Measurements from ENCODE around the gene FGL2. TPM values are rescaled to one million over a fixed set of nuclear protein-coding genes. Genes with fewer than 3 reads are reported as not detected.
"Not testable (repeated sequence)": the region's sequence is repeated elsewhere in the genome, so short reads cannot be mapped to it uniquely, and the experiment has no call there.

Gene FGL2
- total RNA-seq, 2 experiments from 2014 or later, result 0.06 to 0.72 TPM

GRCh38 chr7:77174418-77174817, 25.2 kb downstream of the FGL2 start:
- H3K79me2 ChIP-seq (ENCODE audit: insufficient read depth, low read depth, low read length); intact Hi-C loops (cut with micrococcal nuclease; ENCODE audit: unreplicated experiment); CTCF ChIA-PET (ENCODE audit: unreplicated experiment); DNase-seq (ENCODE audit: low spot score); H3K27ac ChIP-seq (ENCODE audit: low read depth, low read length, poor library complexity, severe bottlenecking); H3K36me3 ChIP-seq (ENCODE audit: insufficient read depth, low read length); POLR2A ChIA-PET; BruUV-seq (replicated peaks); H2AFZ ChIP-seq (ENCODE audit: low read length); H3K4me2 ChIP-seq (ENCODE audit: low read length); H3K9me2 ChIP-seq (ENCODE audit: insufficient read depth, low read length); H3K9me3 ChIP-seq (ENCODE audit: low read length); H3K4me3 ChIP-seq (ENCODE audit: low read depth, low read length, poor library complexity, severe bottlenecking); H3K4me1 ChIP-seq (ENCODE audit: insufficient read depth, low read length, poor library complexity, severe bottlenecking); H4K20me1 ChIP-seq (ENCODE audit: insufficient read depth, low read length): not testable (repeated sequence)

- H3K36me3 ChIP-seq (ENCODE audit: insufficient read depth, low read length); DNase-seq (ENCODE audit: low spot score); CTCF ChIA-PET (ENCODE audit: unreplicated experiment); H3K9me2 ChIP-seq (ENCODE audit: insufficient read depth, low read length); H3K27ac ChIP-seq (ENCODE audit: low read depth, low read length, poor library complexity, severe bottlenecking); H3K9me3 ChIP-seq (ENCODE audit: low read length); H4K20me1 ChIP-seq (ENCODE audit: insufficient read depth, low read length); H2AFZ ChIP-seq (ENCODE audit: low read length); BruUV-seq (replicated peaks); H3K4me3 ChIP-seq (ENCODE audit: low read depth, low read length, poor library complexity, severe bottlenecking); intact Hi-C loops (cut with micrococcal nuclease; ENCODE audit: unreplicated experiment); H3K79me2 ChIP-seq (ENCODE audit: insufficient read depth, low read depth, low read length); H3K4me2 ChIP-seq (ENCODE audit: low read length); POLR2A ChIA-PET; H3K4me1 ChIP-seq (ENCODE audit: insufficient read depth, low read length, poor library complexity, severe bottlenecking): not testable (repeated sequence)
Measured at GRCh38 chr7:77172437-77173172, 27.0 kb downstream of the FGL2 start.

GRCh38 chr7:77171073-77171472, 28.5 kb downstream of the FGL2 start:
- BruUV-seq (replicated peaks); H3K4me2 ChIP-seq (ENCODE audit: low read length); H3K9me2 ChIP-seq (ENCODE audit: insufficient read depth, low read length); intact Hi-C loops (cut with micrococcal nuclease; ENCODE audit: unreplicated experiment); H3K27ac ChIP-seq (ENCODE audit: low read depth, low read length, poor library complexity, severe bottlenecking); H3K36me3 ChIP-seq (ENCODE audit: insufficient read depth, low read length); DNase-seq (ENCODE audit: low spot score); H3K4me1 ChIP-seq (ENCODE audit: insufficient read depth, low read length, poor library complexity, severe bottlenecking); H3K79me2 ChIP-seq (ENCODE audit: insufficient read depth, low read depth, low read length); POLR2A ChIA-PET; H3K4me3 ChIP-seq (ENCODE audit: low read depth, low read length, poor library complexity, severe bottlenecking); H3K9me3 ChIP-seq (ENCODE audit: low read length); H2AFZ ChIP-seq (ENCODE audit: low read length); CTCF ChIA-PET (ENCODE audit: unreplicated experiment); H4K20me1 ChIP-seq (ENCODE audit: insufficient read depth, low read length): not testable (repeated sequence)

GRCh38 chr7:77157446-77157845, 42.2 kb downstream of the FGL2 start:
- Histone ChIP-seq H3K4me1 (ENCODE audit: insufficient read depth, low read length, poor library complexity, severe bottlenecking) (no peaks in the 10 kb centered on the region), H3K36me3 (ENCODE audit: insufficient read depth, low read length) (no peaks in the 10 kb centered on the region), H4K20me1 (ENCODE audit: insufficient read depth, low read length) (no peaks in the 10 kb centered on the region), H2AFZ (ENCODE audit: low read length) (no peak overlapping the region), H3K27ac (ENCODE audit: low read depth, low read length, poor library complexity, severe bottlenecking) (no peak overlapping the region), H3K79me2 (ENCODE audit: insufficient read depth, low read depth, low read length) (no peaks in the 10 kb centered on the region), H3K4me2 (ENCODE audit: low read length) (no peak overlapping the region), H3K9me3 (ENCODE audit: low read length) (no peaks in the 10 kb centered on the region), H3K4me3 (ENCODE audit: low read depth, low read length, poor library complexity, severe bottlenecking) (no peak overlapping the region), H3K9me2 (ENCODE audit: insufficient read depth, low read length) (no peaks in the 10 kb centered on the region)
- no peak for DNase-seq (ENCODE audit: low spot score)
- TF ChIP-seq CTCF (conservative IDR thresholded peaks at IDR 0.05; ENCODE audit: low read length), result no peak
- ChIA-PET CTCF (ENCODE audit: unreplicated experiment) (no interaction called here), POLR2A (no interaction called here)
- BruUV-seq (replicated peaks), result no TSS peak
- intact Hi-C loops (cut with micrococcal nuclease; ENCODE audit: unreplicated experiment), result no loop called here

GRCh38 chr7:77157034-77157433, 42.6 kb downstream of the FGL2 start:
- DNase-seq (ENCODE audit: low spot score); H4K20me1 ChIP-seq (ENCODE audit: insufficient read depth, low read length); H3K4me2 ChIP-seq (ENCODE audit: low read length); H2AFZ ChIP-seq (ENCODE audit: low read length); CTCF ChIA-PET (ENCODE audit: unreplicated experiment); H3K27ac ChIP-seq (ENCODE audit: low read depth, low read length, poor library complexity, severe bottlenecking); H3K79me2 ChIP-seq (ENCODE audit: insufficient read depth, low read depth, low read length); POLR2A ChIA-PET; H3K9me2 ChIP-seq (ENCODE audit: insufficient read depth, low read length); BruUV-seq (replicated peaks); H3K4me1 ChIP-seq (ENCODE audit: insufficient read depth, low read length, poor library complexity, severe bottlenecking); H3K36me3 ChIP-seq (ENCODE audit: insufficient read depth, low read length); intact Hi-C loops (cut with micrococcal nuclease; ENCODE audit: unreplicated experiment); H3K9me3 ChIP-seq (ENCODE audit: low read length); H3K4me3 ChIP-seq (ENCODE audit: low read depth, low read length, poor library complexity, severe bottlenecking): not testable (repeated sequence)

- POLR2A ChIA-PET; H3K4me2 ChIP-seq (ENCODE audit: low read length); H2AFZ ChIP-seq (ENCODE audit: low read length); DNase-seq (ENCODE audit: low spot score); H3K27ac ChIP-seq (ENCODE audit: low read depth, low read length, poor library complexity, severe bottlenecking); H3K4me3 ChIP-seq (ENCODE audit: low read depth, low read length, poor library complexity, severe bottlenecking); H3K9me2 ChIP-seq (ENCODE audit: insufficient read depth, low read length); CTCF ChIA-PET (ENCODE audit: unreplicated experiment); H3K4me1 ChIP-seq (ENCODE audit: insufficient read depth, low read length, poor library complexity, severe bottlenecking); H3K9me3 ChIP-seq (ENCODE audit: low read length); BruUV-seq (replicated peaks); H3K79me2 ChIP-seq (ENCODE audit: insufficient read depth, low read depth, low read length); intact Hi-C loops (cut with micrococcal nuclease; ENCODE audit: unreplicated experiment); H3K36me3 ChIP-seq (ENCODE audit: insufficient read depth, low read length); H4K20me1 ChIP-seq (ENCODE audit: insufficient read depth, low read length): not testable (repeated sequence)
Measured at GRCh38 chr7:77155601-77156377, 43.8 kb downstream of the FGL2 start.
